Measurements from ENCODE around the gene HRH4. TPM values are rescaled to one million over a fixed set of nuclear protein-coding genes. Genes with fewer than 3 reads are reported as not detected.
A peak's percentile ranks its signal among the peaks of the same experiment; 100 is the strongest.

The HRH4 gene
- total RNA-seq, 1 experiment from 2014 or later = 0.15 TPM

DNA sequence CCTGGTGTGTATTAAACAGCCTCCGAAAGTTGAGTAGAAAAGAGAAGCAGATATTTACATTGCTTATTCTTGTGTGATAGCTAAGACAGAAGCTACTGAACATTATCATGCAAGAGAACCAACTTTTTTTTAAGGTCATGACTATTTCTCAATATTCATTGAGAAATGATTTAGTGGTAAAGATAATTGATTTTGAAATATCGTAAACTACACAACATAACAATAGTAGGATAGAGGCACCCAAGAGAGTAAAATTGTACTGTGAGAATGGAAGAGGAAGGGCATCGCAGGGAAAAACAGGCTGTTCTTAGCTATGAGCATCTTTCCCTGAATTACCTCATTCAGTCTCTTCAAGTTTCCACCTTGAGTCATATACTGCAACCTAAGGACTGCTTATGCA lies 25.2 kb downstream of the HRH4 start:
- CTCF ChIA-PET = interaction anchor here (0.6 to 1.3 kb wide), 2 partner anchors 12 to 241 kb away, joined by 3 read pairs; no protein-coding TSS in a partner anchor
- no peak overlapping the region for H3K4me3 ChIP-seq (ENCODE audit: low read depth, low read length, poor library complexity, severe bottlenecking)
- no peaks in the 10 kb centered on the region for H3K9me3 ChIP-seq (ENCODE audit: low read depth, low read length, poor library complexity, severe bottlenecking)
- no peak overlapping the region for H3K27ac ChIP-seq (ENCODE audit: low read depth, low read length, poor library complexity, severe bottlenecking)
- no peaks in the 10 kb centered on the region for H3K27me3 ChIP-seq (replicated peaks; ENCODE audit: insufficient read depth, low read depth, low read length, poor library complexity)
- no TSS peak for BruUV-seq (replicated peaks)
- H3K36me3 ChIP-seq (ENCODE audit: insufficient read depth, low read length, poor library complexity, severe bottlenecking) = no peaks in the 10 kb centered on the region
- TF ChIP-seq, protein P1, sequence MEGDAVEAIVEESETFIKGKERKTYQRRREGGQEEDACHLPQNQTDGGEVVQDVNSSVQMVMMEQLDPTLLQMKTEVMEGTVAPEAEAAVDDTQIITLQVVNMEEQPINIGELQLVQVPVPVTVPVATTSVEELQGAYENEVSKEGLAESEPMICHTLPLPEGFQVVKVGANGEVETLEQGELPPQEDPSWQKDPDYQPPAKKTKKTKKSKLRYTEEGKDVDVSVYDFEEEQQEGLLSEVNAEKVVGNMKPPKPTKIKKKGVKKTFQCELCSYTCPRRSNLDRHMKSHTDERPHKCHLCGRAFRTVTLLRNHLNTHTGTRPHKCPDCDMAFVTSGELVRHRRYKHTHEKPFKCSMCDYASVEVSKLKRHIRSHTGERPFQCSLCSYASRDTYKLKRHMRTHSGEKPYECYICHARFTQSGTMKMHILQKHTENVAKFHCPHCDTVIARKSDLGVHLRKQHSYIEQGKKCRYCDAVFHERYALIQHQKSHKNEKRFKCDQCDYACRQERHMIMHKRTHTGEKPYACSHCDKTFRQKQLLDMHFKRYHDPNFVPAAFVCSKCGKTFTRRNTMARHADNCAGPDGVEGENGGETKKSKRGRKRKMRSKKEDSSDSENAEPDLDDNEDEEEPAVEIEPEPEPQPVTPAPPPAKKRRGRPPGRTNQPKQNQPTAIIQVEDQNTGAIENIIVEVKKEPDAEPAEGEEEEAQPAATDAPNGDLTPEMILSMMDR (conservative IDR thresholded peaks at IDR 0.05; ENCODE audit: low read depth, low read length) = no peak
- DNase-seq (ENCODE audit: low spot score) = no peak
- intact Hi-C loops (cut with micrococcal nuclease; ENCODE audit: unreplicated experiment) = loop anchor here (5.0 kb wide), 1 partner anchor 112 kb away; no protein-coding TSS in a partner anchor
- H3K4me1 ChIP-seq (ENCODE audit: insufficient read depth, low read length, poor library complexity, severe bottlenecking) = no peaks in the 10 kb centered on the region
- POLR2A ChIA-PET (ENCODE audit: low non-redundant PET) = interaction anchor here (0.6 kb wide), 1 partner anchor 26 kb away, joined by 5 read pairs; no protein-coding TSS in a partner anchor

GRCh38 chr18:24486684-24487083 lies 26.2 kb downstream of the HRH4 start:
- Histone ChIP-seq H3K27me3 (replicated peaks; ENCODE audit: insufficient read depth, low read depth, low read length, poor library complexity) (no peaks in the 10 kb centered on the region), H3K4me1 (ENCODE audit: insufficient read depth, low read length, poor library complexity, severe bottlenecking) (no peaks in the 10 kb centered on the region), H3K4me3 (ENCODE audit: low read depth, low read length, poor library complexity, severe bottlenecking) (no peak overlapping the region), H3K9me3 (ENCODE audit: low read depth, low read length, poor library complexity, severe bottlenecking) (no peaks in the 10 kb centered on the region), H3K36me3 (ENCODE audit: insufficient read depth, low read length, poor library complexity, severe bottlenecking) (no peaks in the 10 kb centered on the region), H3K27ac (ENCODE audit: low read depth, low read length, poor library complexity, severe bottlenecking) (no peak overlapping the region)
- TF ChIP-seq EZH2 (IDR thresholded peaks at IDR 0.05; ENCODE audit: borderline replicate concordance, low read depth, low read length, poor library complexity, severe bottlenecking) = no peak
- TF ChIP-seq, protein P1 (conservative IDR thresholded peaks at IDR 0.05; ENCODE audit: low read depth, low read length) = no peak
- no peak for DNase-seq (ENCODE audit: low spot score)
- ChIA-PET POLR2A (ENCODE audit: low non-redundant PET) (no interaction called here), CTCF (interaction anchor here (1.3 kb wide), 1 partner anchor 240 kb away, joined by 3 read pairs; no protein-coding TSS in a partner anchor)
- intact Hi-C loops (cut with micrococcal nuclease; ENCODE audit: unreplicated experiment) = loop anchor here (1.0 to 5.0 kb wide), 2 partner anchors 111 to 240 kb away; no protein-coding TSS in a partner anchor
- no TSS peak for BruUV-seq (replicated peaks)

DNA sequence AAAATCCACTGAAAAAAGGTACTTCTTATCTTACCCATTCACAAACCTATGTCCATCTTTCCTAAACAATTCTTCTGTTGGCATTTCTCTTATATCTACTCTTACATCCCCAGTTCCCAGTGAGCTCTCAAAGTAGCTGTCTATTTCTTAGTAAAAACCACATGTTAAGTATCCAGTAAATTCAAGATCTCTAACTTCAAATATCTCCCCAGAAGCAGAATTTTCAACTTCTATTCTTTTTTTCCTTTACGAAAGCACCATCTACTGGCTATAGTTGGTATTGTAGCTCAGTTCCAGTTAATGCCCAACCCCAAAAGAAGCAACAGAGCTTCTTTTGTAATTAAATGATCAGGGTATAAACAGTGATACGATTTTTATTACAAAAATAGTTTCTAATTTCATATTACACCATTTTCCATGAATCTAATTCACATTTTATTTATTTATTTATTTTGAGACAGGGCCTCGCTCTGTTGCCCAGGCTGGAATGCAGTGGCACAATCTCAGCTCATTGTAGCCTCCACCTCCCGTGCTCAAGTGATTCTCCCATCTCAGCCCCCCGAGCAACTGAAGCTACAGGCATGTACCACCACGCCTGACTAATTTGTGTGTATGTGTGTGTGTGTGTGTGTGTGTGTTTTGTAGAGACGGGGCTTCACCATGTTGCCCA lies 28.5 kb downstream of the HRH4 start:
- CTCF ChIA-PET = interaction anchor here (0.5 to 1.7 kb wide), 12 partner anchors 11 to 350 kb away, joined by 3 to 20 read pairs (median 3); partner anchors contain the start of gene CABYR
- Histone ChIP-seq H3K4me3 (ENCODE audit: low read depth, low read length, poor library complexity, severe bottlenecking) (no peak overlapping the region), H3K9me3 (ENCODE audit: low read depth, low read length, poor library complexity, severe bottlenecking) (no peaks in the 10 kb centered on the region), H3K4me1 (ENCODE audit: insufficient read depth, low read length, poor library complexity, severe bottlenecking) (no peaks in the 10 kb centered on the region), H3K36me3 (ENCODE audit: insufficient read depth, low read length, poor library complexity, severe bottlenecking) (no peaks in the 10 kb centered on the region), H3K27ac (ENCODE audit: low read depth, low read length, poor library complexity, severe bottlenecking) (no peak overlapping the region), H3K27me3 (replicated peaks; ENCODE audit: insufficient read depth, low read depth, low read length, poor library complexity) (peaks cover 5% of the 10 kb centered on the region)
- no peak for TF ChIP-seq EZH2 (IDR thresholded peaks at IDR 0.05; ENCODE audit: borderline replicate concordance, low read depth, low read length, poor library complexity, severe bottlenecking)
- TF ChIP-seq, protein P1 (conservative IDR thresholded peaks at IDR 0.05; ENCODE audit: low read depth, low read length) = peak; percentile 73
- DNase-seq (ENCODE audit: low spot score) = peak; percentile 59
- intact Hi-C loops (cut with micrococcal nuclease; ENCODE audit: unreplicated experiment) = loop anchor here (2.0 to 5.0 kb wide), 2 partner anchors 108 to 312 kb away; no protein-coding TSS in a partner anchor
- POLR2A ChIA-PET (ENCODE audit: low non-redundant PET) = interaction anchor here (0.7 kb wide), 1 partner anchor 18 kb away, joined by 3 read pairs; no protein-coding TSS in a partner anchor
- no TSS peak for BruUV-seq (replicated peaks)

Measured in A673 (cell line).